Endothelial cell of hepatic sinusoid (primary cell): ENCODE data around the gene HYAL3.

Source experiments
- in situ Hi-C: cut with HindIII; loops from 2 replicates; pipeline ENCODE4 v1.10.0; 2017; ENCODE audit warnings: low sequenced_read_pairs

The HYAL3 gene

GRCh38 chr3:50330330-50330729 lies 31.1 kb upstream of the HYAL3 start:
- in situ Hi-C loops: no loop called here

- in situ Hi-C loops: loop anchor here (5.0 kb wide), 2 partner anchors 51 to 86 kb away; partner anchors contain the start of gene LSMEM2
Observed at GRCh38 chr3:50327943-50328691, 28.9 kb upstream of the HYAL3 start, which contains the start of gene TUSC2. TSS of gene TUSC2 (minus strand) at chr3:50328223. CDS start at chr3:50328099, 124 bp downstream.

- in situ Hi-C loops: loop anchor here (5.0 kb wide), 2 partner anchors 50 to 85 kb away; partner anchors contain the start of gene LSMEM2
Observed at GRCh38 chr3:50327129-50327528, 27.9 kb upstream of the HYAL3 start.

GRCh38 chr3:50326182-50326541 lies 27.0 kb upstream of the HYAL3 start:
- in situ Hi-C loops: loop anchor here (5.0 kb wide), 2 partner anchors 49 to 84 kb away; partner anchors contain the start of gene LSMEM2

- in situ Hi-C loops: loop anchor here (5.0 kb wide), 2 partner anchors 48 to 83 kb away; partner anchors contain the start of gene LSMEM2
Observed at GRCh38 chr3:50325497-50326181, 26.4 kb upstream of the HYAL3 start.

- in situ Hi-C loops: loop anchor here (5.0 kb wide), 2 partner anchors 48 to 83 kb away; partner anchors contain the start of gene LSMEM2
Observed at GRCh38 chr3:50325113-50325480, 25.9 kb upstream of the HYAL3 start.

- in situ Hi-C loops: loop anchor here (5.0 kb wide), 2 partner anchors 47 to 82 kb away; partner anchors contain the start of gene LSMEM2
Observed at GRCh38 chr3:50324351-50325112, 25.3 kb upstream of the HYAL3 start.

- in situ Hi-C loops: no loop called here
Observed at GRCh38 chr3:50323614-50324199, 24.5 kb upstream of the HYAL3 start.

GRCh38 chr3:50323092-50323600 lies 23.9 kb upstream of the HYAL3 start:
- in situ Hi-C loops: no loop called here

GRCh38 chr3:50322386-50323091 lies 23.3 kb upstream of the HYAL3 start, which contains the start of gene HYAL2:
TSS of gene HYAL2 (minus strand) at chr3:50322745. CDS start at chr3:50320489, 2,256 bp downstream.
- in situ Hi-C loops: no loop called here

- in situ Hi-C loops: no loop called here
Observed at GRCh38 chr3:50322115-50322385, 22.8 kb upstream of the HYAL3 start.

GRCh38 chr3:50321336-50322114 lies 22.3 kb upstream of the HYAL3 start:
- in situ Hi-C loops: no loop called here

GRCh38 chr3:50320853-50321335 lies 21.7 kb upstream of the HYAL3 start:
- in situ Hi-C loops: no loop called here

GRCh38 chr3:50319894-50320625 lies 20.9 kb upstream of the HYAL3 start:
- in situ Hi-C loops: no loop called here

GRCh38 chr3:50319181-50319893 lies 20.1 kb upstream of the HYAL3 start:
- in situ Hi-C loops: no loop called here

- in situ Hi-C loops: no loop called here
Observed at GRCh38 chr3:50318615-50319014, 19.4 kb upstream of the HYAL3 start.

GRCh38 chr3:50318163-50318562 lies 19.0 kb upstream of the HYAL3 start:
- in situ Hi-C loops: no loop called here

GRCh38 chr3:50317300-50317699 lies 18.1 kb upstream of the HYAL3 start:
- in situ Hi-C loops: no loop called here
